CD4-positive, alpha-beta T cell treated with Interleukin-21 for 1 hour (primary cell): ENCODE measurements around the gene WDFY4.

Source experiments
- DNase-seq: peaks from one replicate; pipeline ENCODE4 v3.0.0-alpha.2; 2020

Gene WDFY4

GRCh38 chr10:48958598-48959190 lies 274.0 kb downstream of the WDFY4 start:
- no peak for DNase-seq

GRCh38 chr10:48964038-48964437 lies 279.4 kb downstream of the WDFY4 start:
- no peak for DNase-seq

- no peak for DNase-seq
Measured at GRCh38 chr10:48965460-48965859, 280.8 kb downstream of the WDFY4 start.

DNA sequence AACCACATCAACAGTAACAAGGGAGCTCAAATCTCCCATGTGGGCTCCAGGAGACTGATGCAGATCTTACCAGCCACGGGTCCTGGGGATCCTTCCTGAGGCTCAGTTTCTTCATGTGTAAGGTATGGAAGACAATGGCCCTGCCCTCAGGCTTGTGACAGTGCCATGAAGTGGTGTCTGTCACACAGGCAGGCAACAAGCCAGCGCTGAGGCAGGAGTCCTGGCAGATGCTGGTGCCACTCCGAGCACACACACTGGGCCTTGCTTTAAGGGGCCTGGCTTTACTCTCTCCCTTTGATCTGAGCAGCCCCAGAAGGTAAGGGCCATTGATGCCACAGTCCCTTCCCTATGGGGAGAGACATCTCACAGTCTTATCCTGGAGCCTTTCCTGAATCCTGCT lies 283.4 kb downstream of the WDFY4 start:
- DNase-seq: no peak

DNA sequence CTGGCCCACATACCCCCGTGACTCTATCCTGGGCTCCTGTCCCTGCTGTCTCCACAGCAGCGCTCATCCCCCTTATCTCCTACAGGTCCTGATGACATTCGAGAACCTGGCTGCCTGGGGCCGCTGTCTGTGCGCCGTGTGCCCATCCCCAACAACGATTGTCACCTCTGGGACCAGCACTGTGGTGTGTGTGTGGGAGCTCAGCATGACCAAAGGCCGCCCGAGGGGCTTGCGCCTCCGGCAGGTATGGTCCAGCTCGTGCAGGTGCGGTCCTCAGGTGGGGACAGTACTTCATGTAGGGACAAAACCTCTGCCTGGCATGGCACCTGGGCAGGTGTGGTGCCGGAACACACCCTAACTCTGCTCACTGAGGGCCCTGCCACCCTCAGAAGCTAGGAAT lies 285.4 kb downstream of the WDFY4 start:
- no peak for DNase-seq

GRCh38 chr10:48970654-48971053 lies 286.0 kb downstream of the WDFY4 start:
- no peak for DNase-seq

DNA sequence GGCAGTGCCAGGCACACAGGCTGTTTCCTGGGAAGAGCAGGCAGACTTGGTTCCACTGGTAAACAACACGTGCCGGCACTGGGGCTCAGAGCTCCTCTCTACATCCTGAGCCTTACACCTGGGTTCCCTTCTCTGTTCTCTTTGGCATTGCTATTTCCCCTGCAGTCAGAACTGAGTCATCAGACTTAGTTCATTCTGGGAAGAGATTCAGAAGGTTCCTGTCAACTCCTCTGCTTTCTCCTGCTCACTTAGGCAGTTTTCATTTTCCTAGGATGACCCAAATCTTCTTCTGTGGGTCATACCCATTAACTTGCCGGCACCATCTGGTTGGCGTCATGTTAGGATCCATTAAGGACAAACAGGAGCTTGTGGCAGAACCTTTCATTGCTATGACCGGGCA lies 288.4 kb downstream of the WDFY4 start:
- DNase-seq: no peak

GRCh38 chr10:48974510-48975156 lies 290.0 kb downstream of the WDFY4 start:
- DNase-seq: no peak

GRCh38 chr10:48976196-48976595 lies 291.5 kb downstream of the WDFY4 start:
- DNase-seq: no peak

DNA sequence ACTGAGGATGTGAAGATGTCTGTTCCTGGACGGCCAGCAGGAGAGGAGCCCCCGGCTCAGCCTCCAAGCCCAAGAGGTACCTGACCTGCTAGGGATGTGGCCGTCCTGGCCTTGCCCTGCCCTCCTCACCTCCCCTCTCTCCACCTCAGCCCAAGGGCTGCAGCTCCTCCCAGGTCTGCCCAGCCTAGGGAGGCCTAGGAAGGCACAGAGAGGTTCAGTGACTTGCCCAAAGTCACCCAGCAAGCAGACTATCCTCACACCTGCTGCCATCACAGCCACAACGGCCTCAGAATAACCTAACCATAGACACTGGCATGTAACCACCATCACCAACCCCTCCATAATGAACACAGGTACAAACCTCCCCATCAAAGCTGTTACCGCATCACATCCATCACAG lies 293.6 kb downstream of the WDFY4 start:
- DNase-seq: no peak

DNA sequence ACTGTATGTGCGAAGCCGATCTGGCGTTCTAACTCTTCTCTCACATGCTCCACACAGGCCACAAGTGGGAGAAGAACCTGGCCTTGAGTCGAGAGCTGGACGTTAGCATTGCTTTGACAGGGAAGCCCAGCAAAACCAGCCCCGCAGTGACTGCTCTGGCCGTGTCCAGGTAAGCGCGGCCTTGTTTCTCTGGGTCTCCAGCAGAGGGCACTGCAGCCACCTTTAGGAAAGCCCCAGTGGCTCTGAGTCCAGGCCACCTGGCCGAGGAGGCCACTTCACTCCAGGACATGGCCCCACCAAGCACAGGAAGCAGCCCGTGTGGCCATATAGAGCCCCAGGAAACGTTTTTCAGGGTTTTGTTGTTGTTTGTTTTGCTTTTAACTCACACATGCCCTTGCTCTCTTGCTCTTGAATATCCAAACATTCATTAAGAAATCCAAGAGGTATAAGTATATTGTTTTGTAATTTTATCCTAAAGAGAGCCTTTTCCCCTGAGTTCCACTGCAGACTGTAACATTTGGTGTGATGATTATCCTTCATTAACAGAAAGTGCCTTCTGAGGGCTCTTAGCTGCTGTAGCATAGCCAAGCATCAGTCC lies 296.7 kb downstream of the WDFY4 start:
- DNase-seq: peak; percentile 27

- DNase-seq: no peak
Measured at GRCh38 chr10:48982584-48982983, 297.9 kb downstream of the WDFY4 start.

GRCh38 chr10:48983648-48984351 lies 299.1 kb downstream of the WDFY4 start:
- no peak for DNase-seq

DNA sequence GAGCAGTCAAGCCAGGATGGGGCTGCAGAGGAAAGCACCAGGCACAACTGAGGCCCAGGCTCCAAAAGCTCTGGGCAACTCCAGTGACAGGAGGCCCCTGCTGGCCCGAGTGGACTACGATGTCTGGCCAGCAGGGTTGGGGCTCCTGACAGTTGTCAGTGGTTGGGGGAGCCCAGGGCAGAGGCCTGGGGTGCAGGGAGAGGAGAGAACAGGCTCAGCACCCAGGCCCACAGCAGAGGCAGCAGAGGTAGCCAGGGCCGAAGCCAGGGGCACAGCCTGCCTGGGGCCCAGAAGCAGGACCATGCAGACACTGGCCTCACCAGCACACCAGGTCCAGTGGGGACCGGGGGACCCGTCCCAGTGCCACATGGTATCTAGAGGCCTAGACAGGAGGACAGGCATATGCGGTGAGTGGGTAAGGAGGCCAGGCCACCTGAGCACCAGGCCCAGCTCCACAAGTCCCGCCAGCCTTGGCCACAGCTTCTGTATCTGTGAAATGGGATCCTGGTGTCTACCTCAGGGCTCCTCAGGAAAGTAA lies 301.0 kb downstream of the WDFY4 start:
- DNase-seq: no peak

GRCh38 chr10:48990226-48990625 lies 305.6 kb downstream of the WDFY4 start:
- DNase-seq: no peak

DNA sequence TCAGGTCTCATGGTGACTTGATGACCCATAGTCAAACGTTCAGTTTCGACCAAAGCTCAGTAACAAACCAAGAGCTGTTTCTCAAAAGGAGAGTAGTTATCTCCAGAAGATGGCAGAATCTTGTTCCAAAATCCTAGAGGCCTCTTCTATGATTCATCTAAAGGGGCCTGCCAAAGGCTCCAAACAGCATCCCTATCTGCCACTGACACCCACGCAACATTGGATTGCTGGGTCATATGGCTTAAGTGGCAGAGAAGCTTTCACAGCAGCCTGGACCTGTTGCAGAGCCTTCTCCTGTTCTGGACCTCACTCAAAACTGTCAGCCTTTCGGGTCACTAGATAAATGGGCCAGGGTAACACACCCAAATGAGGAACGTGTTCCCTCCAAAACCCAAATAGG lies 309.0 kb downstream of the WDFY4 start:
- no peak for DNase-seq

- DNase-seq: no peak
Measured at GRCh38 chr10:48996329-48996728, 311.7 kb downstream of the WDFY4 start.

DNA sequence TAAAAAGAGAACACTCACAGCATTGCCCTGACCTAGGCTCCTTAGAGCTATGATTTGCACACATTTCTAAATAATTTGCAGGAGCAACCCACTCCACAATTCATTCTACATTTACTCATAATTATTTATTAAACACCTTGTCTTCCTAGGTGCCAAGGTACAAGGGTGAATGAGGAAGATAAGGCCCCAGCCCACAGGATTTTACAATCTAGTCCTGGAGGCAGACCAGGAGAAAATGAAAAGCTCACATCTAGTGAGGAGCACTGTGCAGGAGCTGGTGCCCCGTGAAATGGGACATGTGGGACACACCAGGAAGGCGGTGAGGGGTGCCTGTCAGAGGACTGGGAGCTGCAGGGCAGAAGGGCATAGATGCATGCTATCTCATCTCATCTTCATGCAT lies 314.7 kb downstream of the WDFY4 start:
- no peak for DNase-seq

DNA sequence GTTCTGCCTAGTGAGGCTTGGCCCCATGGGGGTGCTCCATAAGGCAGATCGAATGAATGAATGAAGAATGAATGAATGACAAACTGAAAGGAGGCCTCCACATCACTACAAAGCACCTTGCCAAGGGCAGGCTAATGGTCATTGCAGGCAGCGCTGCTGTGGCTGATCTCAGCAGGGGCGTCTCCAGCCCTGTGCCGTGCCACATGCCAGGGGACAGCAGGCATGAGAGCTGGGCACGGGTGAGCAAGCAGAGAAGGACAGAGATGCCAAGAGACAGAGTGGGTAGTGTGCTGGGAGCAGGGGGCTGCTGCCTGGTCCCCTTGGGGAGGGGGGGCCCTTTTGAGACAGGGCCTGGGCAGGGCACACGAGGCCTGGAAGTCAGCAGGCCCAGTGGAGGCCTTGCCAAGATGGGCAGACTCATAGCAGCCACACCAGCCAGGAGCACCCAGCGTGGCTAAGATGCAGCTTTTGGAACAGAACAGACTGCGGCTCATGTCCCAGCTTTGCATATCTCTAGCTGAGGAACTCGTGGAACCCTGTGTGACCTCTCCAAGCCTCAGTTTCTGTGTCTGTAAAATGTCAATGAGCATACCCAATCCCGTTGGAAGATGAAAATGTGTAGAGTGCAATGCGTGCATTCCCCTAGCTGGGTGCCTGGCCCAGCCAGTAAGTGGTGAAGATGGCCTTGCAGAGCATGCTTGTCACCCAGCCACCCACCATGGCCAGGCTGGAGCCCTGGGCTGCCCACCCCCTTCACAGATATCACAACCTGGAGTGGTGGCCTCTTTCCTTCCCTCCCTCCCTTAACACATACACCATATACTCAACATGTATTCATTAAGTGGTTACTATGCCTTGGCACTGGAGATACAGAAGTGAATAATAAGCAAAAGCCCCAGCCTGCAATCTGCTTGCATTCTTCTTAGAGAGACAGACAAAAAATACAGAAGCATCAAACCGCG lies 316.0 kb downstream of the WDFY4 start:
- DNase-seq: no peak

DNA sequence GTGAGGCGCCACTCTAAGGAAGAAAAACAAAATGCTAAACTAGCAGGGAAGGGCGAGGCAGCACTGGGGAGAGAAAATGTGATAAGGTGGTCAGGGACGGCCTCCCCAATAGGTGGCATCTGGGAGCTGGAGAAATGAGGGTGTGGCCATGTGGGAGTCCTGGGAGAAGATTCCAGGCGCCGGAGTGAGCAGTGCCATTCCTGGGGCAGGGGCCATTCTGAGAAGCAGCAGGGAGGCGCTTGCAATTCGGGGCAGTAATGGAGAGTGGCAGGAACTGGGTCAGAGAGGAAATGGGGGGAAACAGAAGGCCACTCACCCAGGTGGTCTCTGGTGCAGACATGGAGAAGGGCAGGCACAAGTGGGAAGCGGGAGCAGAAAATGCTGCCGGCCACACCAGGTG lies 316.7 kb downstream of the WDFY4 start:
- DNase-seq: no peak

DNA sequence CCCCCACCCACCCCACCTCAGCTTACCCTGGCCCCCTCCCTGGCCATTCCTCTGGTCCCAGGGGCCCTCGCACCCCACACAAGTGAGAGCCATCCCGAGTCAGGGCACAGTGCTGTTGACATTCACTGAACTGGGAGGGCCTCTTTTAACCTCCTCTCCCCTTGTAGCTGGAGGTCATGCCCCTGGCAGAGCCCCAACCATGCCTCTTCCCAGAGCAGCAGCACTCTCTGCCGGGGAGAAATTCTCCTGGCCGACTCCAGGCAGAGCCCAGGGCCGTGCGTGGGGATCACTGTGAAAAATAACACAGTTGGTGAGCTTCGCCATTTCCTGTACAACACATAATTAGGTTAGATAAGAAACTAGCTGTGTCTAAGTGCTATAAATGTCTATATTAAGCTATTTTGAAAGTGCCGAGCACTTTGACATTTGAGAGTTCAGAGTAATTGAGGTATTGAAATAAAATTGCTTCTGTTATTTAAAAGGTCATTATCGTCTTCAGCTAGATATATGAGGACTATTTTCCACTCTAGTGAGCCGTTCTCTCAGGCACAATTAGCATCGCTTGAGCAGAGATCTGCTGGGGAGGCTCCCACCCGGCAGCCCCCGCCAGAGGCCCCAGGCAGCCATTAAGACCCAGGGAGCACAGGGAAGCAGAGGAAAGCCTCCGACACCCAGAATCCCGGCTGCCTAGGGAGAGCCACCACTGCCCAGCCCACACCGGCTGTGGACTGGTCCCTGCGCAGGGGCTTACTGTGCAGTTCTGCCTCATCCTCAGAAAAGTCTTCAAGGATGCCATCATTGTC lies 317.4 kb downstream of the WDFY4 start:
- DNase-seq: no peak

DNA sequence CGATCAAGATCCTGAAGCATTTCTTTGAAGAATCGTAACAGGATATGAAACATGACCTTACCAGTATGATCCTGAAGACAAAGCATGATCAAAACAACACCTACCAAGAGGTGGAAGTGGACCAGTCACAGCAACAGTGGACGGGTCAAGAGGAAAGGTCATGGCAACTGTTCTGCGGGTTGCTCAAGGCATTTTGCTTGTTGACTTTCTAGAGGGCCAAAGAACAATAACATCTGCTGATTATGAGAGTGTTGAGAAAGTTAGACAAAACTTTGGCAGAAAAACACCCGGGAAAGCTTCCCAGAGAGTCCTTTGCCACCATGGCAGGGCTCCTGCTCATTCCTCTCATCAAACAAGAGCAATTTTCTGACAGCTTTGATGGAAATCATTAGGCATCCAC lies 320.6 kb downstream of the WDFY4 start:
- no peak for DNase-seq
